ENCODE data around the gene SLC22A3. TPM values are rescaled to one million over a fixed set of nuclear protein-coding genes. Genes with fewer than 3 reads are reported as not detected.

Gene SLC22A3
- total RNA-seq, 1 experiment from 2014 or later = 0.07 TPM

GRCh38 chr6:160363016-160363996 lies 15.1 kb downstream of the SLC22A3 start:
- ATAC-seq = no peak
- H3K79me2 ChIP-seq (ENCODE audit: insufficient read depth, low read length) = no peaks in the 10 kb centered on the region
- no peak overlapping the region for H3K9ac ChIP-seq (ENCODE audit: low read length)
- intact Hi-C loops (cut with micrococcal nuclease) = no loop called here
- no TSS peak for BruUV-seq (replicated peaks)
- ChIA-PET POLR2A (no interaction called here), CTCF (no interaction called here), RAD21 (ENCODE audit: low non-redundant PET in 1 of 2, low total read pairs in 2 of 2, uncharacterized antibody in 2 of 2, unreplicated experiment in 2 of 2) (no interaction called here)
- H3K36me3 ChIP-seq (ENCODE audit: control insufficient read depth in 1 of 2, insufficient read depth in 2 of 2, low read length in 2 of 2) = no peaks in the 10 kb centered on the region
- TF ChIP-seq SIN3A (IDR thresholded peaks at IDR 0.05; ENCODE audit: low read depth) (no peak), CTCF (IDR thresholded peaks at IDR 0.05 in 2 of 3, conservative IDR thresholded peaks at IDR 0.05 in 1 of 3; ENCODE audit: borderline replicate concordance in 1 of 3, insufficient read depth in 1 of 3, low read depth in 2 of 3, low read length in 2 of 3) (no peak), TCF7L2 (IDR thresholded peaks at IDR 0.05; ENCODE audit: borderline replicate concordance, extremely low read depth, insufficient read depth, insufficient read length) (no peak)
- H3K4me3 ChIP-seq (replicated peaks in 1 of 2; ENCODE audit: low read depth in 1 of 2, low read length in 2 of 2) = no peak overlapping the region
- H3K4me2 ChIP-seq (ENCODE audit: low read length) = no peak overlapping the region
- no peak for DNase-seq (ENCODE audit: low read depth, low spot score)
- H3K27ac ChIP-seq (ENCODE audit: low read depth, low read length) = no peak overlapping the region
- no peaks in the 10 kb centered on the region for H3K9me2 ChIP-seq (ENCODE audit: insufficient read depth)
- H3K4me1 ChIP-seq (ENCODE audit: control insufficient read depth in 1 of 2, insufficient read depth in 2 of 2, low read length in 2 of 2) = no peaks in the 10 kb centered on the region
- H3K9me3 ChIP-seq (ENCODE audit: control insufficient read depth in 1 of 2, insufficient read depth in 1 of 2, low read depth in 1 of 2, low read length in 2 of 2) = no peaks in the 10 kb centered on the region
- H4K20me1 ChIP-seq (ENCODE audit: insufficient read depth) = no peaks in the 10 kb centered on the region
- H2AFZ ChIP-seq (ENCODE audit: low read depth, low read length, poor library complexity, severe bottlenecking) = no peak overlapping the region
- H3K27me3 ChIP-seq (ENCODE audit: insufficient read depth, low read length) = no peaks in the 10 kb centered on the region

GRCh38 chr6:160365117-160365516 lies 16.9 kb downstream of the SLC22A3 start:
- no peak overlapping the region for H2AFZ ChIP-seq (ENCODE audit: low read depth, low read length, poor library complexity, severe bottlenecking)
- H3K4me2 ChIP-seq (ENCODE audit: low read length) = no peak overlapping the region
- H3K4me3 ChIP-seq (replicated peaks in 1 of 2; ENCODE audit: low read depth in 1 of 2, low read length in 2 of 2) = no peak overlapping the region
- H3K27me3 ChIP-seq (ENCODE audit: insufficient read depth, low read length) = no peaks in the 10 kb centered on the region
- H3K36me3 ChIP-seq (ENCODE audit: control insufficient read depth in 1 of 2, insufficient read depth in 2 of 2, low read length in 2 of 2) = no peaks in the 10 kb centered on the region
- 0 out of 2 replicates have a peak, but pooled peaks cover 3% of the 10 kb centered on the region for H3K9me2 ChIP-seq (ENCODE audit: insufficient read depth)
- no peaks in the 10 kb centered on the region for H3K4me1 ChIP-seq (ENCODE audit: control insufficient read depth in 1 of 2, insufficient read depth in 2 of 2, low read length in 2 of 2)
- no peak for ATAC-seq
- no TSS peak for BruUV-seq (replicated peaks)
- ChIA-PET POLR2A (no interaction called here), CTCF (no interaction called here), RAD21 (ENCODE audit: low non-redundant PET in 1 of 2, low total read pairs in 2 of 2, uncharacterized antibody in 2 of 2, unreplicated experiment in 2 of 2) (no interaction called here)
- no peak for DNase-seq (ENCODE audit: low read depth, low spot score)
- H3K27ac ChIP-seq (ENCODE audit: low read depth, low read length) = no peak overlapping the region
- intact Hi-C loops (cut with micrococcal nuclease) = no loop called here
- no peaks in the 10 kb centered on the region for H4K20me1 ChIP-seq (ENCODE audit: insufficient read depth)
- no peak overlapping the region for H3K9ac ChIP-seq (ENCODE audit: low read length)
- no peaks in the 10 kb centered on the region for H3K9me3 ChIP-seq (ENCODE audit: control insufficient read depth in 1 of 2, insufficient read depth in 1 of 2, low read depth in 1 of 2, low read length in 2 of 2)
- no peaks in the 10 kb centered on the region for H3K79me2 ChIP-seq (ENCODE audit: insufficient read depth, low read length)
- TF ChIP-seq YY1 (IDR thresholded peaks at IDR 0.05; ENCODE audit: extremely low read depth, insufficient replicate concordance, low read depth, low read length) (no peak), MAX (IDR thresholded peaks at IDR 0.05) (no peak), POLR2AphosphoS5 (IDR thresholded peaks at IDR 0.05; ENCODE audit: low read depth, low read length) (no peak), ZNF274 (IDR thresholded peaks at IDR 0.05; ENCODE audit: low read depth, low read length) (no peak), RAD21 (IDR thresholded peaks at IDR 0.05; ENCODE audit: low read depth) (no peak), CBX3 (IDR thresholded peaks at IDR 0.05; ENCODE audit: low read depth) (no peak), CTCF (IDR thresholded peaks at IDR 0.05 in 2 of 3, conservative IDR thresholded peaks at IDR 0.05 in 1 of 3; ENCODE audit: borderline replicate concordance in 1 of 3, insufficient read depth in 1 of 3, low read depth in 2 of 3, low read length in 2 of 3) (no peak), EGR1 (IDR thresholded peaks at IDR 0.05; ENCODE audit: low read depth) (no peak)
